K562 (cell line): Measurements from ENCODE around the gene MATR3.

Source experiments
- EZH2 ChIP-seq: IDR thresholded peaks from 2 replicates; pipeline ENCODE4 v1.6.1; 2012; ENCODE audit warnings: low read depth, mild to moderate bottlenecking, inconsistent platforms, low read length, borderline replicate concordance
- KAT8 ChIP-seq: fragments of 450-650 bp; IDR thresholded peaks from 2 replicates; pipeline ENCODE4 v1.6.1; 2016; ENCODE audit warnings: low read depth, mild to moderate bottlenecking
- KLF10 ChIP-seq: fragments of 250-450 bp; sonication (Bioruptor Pico); IDR thresholded peaks from 2 replicates; pipeline ENCODE4 v1.6.1; 2021; ENCODE audit warnings: matching md5 sums
- RAD51 ChIP-seq: fragments of 450-650 bp; IDR thresholded peaks from 2 replicates; pipeline ENCODE4 v1.7.1; 2016; ENCODE audit warnings: low read depth, mild to moderate bottlenecking, borderline replicate concordance
- SMAD1 ChIP-seq: fragments of 150-350 bp; IDR thresholded peaks from 2 replicates; pipeline ENCODE4 v1.6.1; 2014; ENCODE audit warnings: low read length, low read depth; ENCODE audit not compliant: partially characterized antibody
- ZNF174 ChIP-seq: fragments of 250-450 bp; sonication (Bioruptor Pico); IDR thresholded peaks from 2 replicates; pipeline ENCODE4 v1.4.0; 2020; ENCODE audit warnings: mild to moderate bottlenecking
- TF ChIP-seq, protein P1 (sequence below): sonication (generic); formaldehyde crosslinking; IDR thresholded peaks from 2 replicates; pipeline ENCODE4 v1.8.1; 2023; ENCODE audit warnings: mild to moderate bottlenecking, missing genetic modification reagents
- TF ChIP-seq, protein P2 (sequence below): sonication (generic); formaldehyde crosslinking; IDR thresholded peaks from 2 replicates; pipeline ENCODE4 v1.5.0; 2020; ENCODE audit warnings: missing genetic modification reagents
- TF ChIP-seq, protein P3 (sequence below): IDR thresholded peaks from 2 replicates; pipeline ENCODE4 v1.6.1; 2012; ENCODE audit warnings: low read depth, low read length, improper control_type of control experiment, borderline replicate concordance
- TF ChIP-seq, protein P4 (sequence below): sonication (generic); formaldehyde crosslinking; IDR thresholded peaks from 2 replicates; pipeline ENCODE4 v1.9.0; 2022; ENCODE audit warnings: mild to moderate bottlenecking, missing genetic modification reagents
- TF ChIP-seq, protein P5 (sequence below): sonication (generic); formaldehyde crosslinking; IDR thresholded peaks from 2 replicates; pipeline ENCODE4 v1.8.0; 2023; ENCODE audit warnings: missing genetic modification reagents, mild to moderate bottlenecking, borderline replicate concordance
- TF ChIP-seq, protein P6 (sequence below), 2 experiments: fragments of 450-650 bp in 1 of 2; sonication (generic) in 1 of 2; formaldehyde crosslinking in 1 of 2; IDR thresholded peaks in 1 of 2; conservative IDR thresholded peaks in 1 of 2; 2 replicates each; pipeline versions ENCODE4 v1.6.1 to v1.8.1; 2016 to 2023; ENCODE audit warnings: mild to moderate bottlenecking in 2 of 2, moderate library complexity in 2 of 2, inconsistent platforms in 1 of 2, missing genetic modification reagents in 1 of 2

DNA sequence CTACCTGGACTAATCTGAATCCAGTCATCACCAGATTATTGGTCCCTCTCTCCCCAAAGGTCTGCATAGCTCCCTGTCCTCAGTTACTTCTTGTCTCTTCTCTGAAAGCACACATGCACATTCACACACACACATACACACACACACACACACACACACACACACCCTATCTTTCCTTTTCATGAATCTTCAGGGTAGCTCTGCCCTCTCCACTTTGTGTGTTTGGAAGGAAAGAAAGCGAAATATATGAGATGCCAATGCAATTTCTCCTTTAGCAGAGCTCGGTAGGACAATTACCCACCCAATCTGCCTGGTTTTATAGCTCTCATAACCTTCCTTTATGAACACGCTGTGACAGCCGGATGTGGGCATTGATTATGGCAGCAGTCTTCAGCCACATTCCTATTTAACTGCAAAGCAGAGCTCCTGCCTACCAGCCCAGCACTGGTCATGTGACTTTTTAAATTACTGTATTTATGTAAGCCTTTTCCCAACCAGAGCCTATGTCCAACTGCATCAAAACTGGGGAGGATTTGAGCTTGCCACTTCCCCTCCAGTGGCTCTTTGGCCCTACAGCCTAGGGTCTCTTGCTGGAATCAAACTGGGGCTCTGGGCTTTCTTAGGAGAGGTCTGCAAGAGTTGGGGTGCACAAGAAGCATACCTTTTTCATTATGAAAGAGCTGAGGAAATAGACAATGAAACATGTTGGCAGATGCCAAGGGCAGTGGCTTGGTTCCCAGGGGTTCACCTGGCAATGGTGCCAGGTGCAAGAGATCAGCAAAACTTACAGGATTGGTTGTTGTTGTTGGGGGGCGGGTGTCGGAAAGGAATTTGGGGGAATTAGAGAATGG, 20.8 kb upstream of the MATR3 start:
- TF ChIP-seq KLF10 (CRISPR knock-in tag) = no peak
- TF ChIP-seq RAD51 = peak; percentile 74
- TF ChIP-seq SMAD1 = no peak
- TF ChIP-seq, protein P1, sequence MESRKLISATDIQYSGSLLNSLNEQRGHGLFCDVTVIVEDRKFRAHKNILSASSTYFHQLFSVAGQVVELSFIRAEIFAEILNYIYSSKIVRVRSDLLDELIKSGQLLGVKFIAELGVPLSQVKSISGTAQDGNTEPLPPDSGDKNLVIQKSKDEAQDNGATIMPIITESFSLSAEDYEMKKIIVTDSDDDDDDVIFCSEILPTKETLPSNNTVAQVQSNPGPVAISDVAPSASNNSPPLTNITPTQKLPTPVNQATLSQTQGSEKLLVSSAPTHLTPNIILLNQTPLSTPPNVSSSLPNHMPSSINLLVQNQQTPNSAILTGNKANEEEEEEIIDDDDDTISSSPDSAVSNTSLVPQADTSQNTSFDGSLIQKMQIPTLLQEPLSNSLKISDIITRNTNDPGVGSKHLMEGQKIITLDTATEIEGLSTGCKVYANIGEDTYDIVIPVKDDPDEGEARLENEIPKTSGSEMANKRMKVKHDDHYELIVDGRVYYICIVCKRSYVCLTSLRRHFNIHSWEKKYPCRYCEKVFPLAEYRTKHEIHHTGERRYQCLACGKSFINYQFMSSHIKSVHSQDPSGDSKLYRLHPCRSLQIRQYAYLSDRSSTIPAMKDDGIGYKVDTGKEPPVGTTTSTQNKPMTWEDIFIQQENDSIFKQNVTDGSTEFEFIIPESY = no peak
- TF ChIP-seq KAT8 = no peak
- TF ChIP-seq, protein P2, sequence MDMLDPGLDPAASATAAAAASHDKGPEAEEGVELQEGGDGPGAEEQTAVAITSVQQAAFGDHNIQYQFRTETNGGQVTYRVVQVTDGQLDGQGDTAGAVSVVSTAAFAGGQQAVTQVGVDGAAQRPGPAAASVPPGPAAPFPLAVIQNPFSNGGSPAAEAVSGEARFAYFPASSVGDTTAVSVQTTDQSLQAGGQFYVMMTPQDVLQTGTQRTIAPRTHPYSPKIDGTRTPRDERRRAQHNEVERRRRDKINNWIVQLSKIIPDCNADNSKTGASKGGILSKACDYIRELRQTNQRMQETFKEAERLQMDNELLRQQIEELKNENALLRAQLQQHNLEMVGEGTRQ (CRISPR knock-in tag) = peak; percentile 24; the same call in 1 of the 2 replicates
- no peak for TF ChIP-seq ZNF174
- TF ChIP-seq, protein P3, sequence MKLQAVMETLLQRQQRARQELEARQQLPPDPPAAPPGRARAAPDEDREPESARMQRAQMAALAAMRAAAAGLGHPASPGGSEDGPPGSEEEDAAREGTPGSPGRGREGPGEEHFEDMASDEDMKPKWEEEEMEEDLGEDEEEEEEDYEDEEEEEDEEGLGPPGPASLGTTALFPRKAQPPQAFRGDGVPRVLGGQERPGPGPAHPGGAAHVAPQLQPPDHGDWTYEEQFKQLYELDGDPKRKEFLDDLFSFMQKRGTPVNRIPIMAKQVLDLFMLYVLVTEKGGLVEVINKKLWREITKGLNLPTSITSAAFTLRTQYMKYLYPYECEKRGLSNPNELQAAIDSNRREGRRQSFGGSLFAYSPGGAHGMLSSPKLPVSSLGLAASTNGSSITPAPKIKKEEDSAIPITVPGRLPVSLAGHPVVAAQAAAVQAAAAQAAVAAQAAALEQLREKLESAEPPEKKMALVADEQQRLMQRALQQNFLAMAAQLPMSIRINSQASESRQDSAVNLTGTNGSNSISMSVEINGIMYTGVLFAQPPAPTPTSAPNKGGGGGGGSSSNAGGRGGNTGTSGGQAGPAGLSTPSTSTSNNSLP = no peak
- TF ChIP-seq, protein P4, sequence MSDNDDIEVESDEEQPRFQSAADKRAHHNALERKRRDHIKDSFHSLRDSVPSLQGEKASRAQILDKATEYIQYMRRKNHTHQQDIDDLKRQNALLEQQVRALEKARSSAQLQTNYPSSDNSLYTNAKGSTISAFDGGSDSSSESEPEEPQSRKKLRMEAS (CRISPR knock-in tag) = no peak
- TF ChIP-seq, protein P5, sequence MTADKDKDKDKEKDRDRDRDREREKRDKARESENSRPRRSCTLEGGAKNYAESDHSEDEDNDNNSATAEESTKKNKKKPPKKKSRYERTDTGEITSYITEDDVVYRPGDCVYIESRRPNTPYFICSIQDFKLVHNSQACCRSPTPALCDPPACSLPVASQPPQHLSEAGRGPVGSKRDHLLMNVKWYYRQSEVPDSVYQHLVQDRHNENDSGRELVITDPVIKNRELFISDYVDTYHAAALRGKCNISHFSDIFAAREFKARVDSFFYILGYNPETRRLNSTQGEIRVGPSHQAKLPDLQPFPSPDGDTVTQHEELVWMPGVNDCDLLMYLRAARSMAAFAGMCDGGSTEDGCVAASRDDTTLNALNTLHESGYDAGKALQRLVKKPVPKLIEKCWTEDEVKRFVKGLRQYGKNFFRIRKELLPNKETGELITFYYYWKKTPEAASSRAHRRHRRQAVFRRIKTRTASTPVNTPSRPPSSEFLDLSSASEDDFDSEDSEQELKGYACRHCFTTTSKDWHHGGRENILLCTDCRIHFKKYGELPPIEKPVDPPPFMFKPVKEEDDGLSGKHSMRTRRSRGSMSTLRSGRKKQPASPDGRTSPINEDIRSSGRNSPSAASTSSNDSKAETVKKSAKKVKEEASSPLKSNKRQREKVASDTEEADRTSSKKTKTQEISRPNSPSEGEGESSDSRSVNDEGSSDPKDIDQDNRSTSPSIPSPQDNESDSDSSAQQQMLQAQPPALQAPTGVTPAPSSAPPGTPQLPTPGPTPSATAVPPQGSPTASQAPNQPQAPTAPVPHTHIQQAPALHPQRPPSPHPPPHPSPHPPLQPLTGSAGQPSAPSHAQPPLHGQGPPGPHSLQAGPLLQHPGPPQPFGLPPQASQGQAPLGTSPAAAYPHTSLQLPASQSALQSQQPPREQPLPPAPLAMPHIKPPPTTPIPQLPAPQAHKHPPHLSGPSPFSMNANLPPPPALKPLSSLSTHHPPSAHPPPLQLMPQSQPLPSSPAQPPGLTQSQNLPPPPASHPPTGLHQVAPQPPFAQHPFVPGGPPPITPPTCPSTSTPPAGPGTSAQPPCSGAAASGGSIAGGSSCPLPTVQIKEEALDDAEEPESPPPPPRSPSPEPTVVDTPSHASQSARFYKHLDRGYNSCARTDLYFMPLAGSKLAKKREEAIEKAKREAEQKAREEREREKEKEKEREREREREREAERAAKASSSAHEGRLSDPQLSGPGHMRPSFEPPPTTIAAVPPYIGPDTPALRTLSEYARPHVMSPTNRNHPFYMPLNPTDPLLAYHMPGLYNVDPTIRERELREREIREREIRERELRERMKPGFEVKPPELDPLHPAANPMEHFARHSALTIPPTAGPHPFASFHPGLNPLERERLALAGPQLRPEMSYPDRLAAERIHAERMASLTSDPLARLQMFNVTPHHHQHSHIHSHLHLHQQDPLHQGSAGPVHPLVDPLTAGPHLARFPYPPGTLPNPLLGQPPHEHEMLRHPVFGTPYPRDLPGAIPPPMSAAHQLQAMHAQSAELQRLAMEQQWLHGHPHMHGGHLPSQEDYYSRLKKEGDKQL (CRISPR knock-in tag) = no peak
- no peak for TF ChIP-seq EZH2
- TF ChIP-seq, protein P6, sequence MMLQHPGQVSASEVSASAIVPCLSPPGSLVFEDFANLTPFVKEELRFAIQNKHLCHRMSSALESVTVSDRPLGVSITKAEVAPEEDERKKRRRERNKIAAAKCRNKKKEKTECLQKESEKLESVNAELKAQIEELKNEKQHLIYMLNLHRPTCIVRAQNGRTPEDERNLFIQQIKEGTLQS (IDR thresholded peaks at IDR 0.05) = no peak
- TF ChIP-seq, protein P6 (CRISPR knock-in tag; conservative IDR thresholded peaks at IDR 0.05) = no peak
